Measurements from ENCODE around the gene ZNF687. TPM values are rescaled to one million over a fixed set of nuclear protein-coding genes. Genes with fewer than 3 reads are reported as not detected.
A peak's percentile ranks its signal among the peaks of the same experiment; 100 is the strongest.

Gene ZNF687
- total and polyA plus RNA-seq, 8 donors, result 15.1 to 22.8 (median 18.3) TPM

DNA sequence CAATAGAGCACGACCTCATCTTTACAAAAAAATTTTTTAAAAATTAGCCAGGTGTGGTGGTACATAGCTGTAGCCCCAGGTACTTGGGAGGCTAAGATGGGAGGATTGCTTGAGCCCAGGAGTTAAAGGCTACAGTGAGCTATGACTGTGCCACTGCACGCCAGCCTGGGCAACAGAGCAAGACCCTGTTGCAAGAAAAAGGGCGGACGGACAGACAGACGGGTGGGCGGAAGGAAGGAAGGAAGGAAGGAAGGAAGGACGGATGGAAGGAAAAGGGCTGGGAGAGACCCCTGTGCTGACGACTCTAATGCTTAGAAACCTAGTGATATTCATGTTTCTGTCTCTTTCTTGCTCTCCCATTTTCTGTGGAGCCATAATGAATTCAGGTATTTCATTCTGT, 30.7 kb downstream of the ZNF687 start:
- ATAC-seq (no peak), DNase-seq (no peak)
- peak overlapping the region; percentile 65 to 77 for H3K27ac ChIP-seq
- H3K4me1 ChIP-seq, result peaks cover 23 to 54% of the 10 kb centered on the region in 2 donors
- no peak overlapping the region for H3K4me3 ChIP-seq
- H3K36me3 ChIP-seq, result peaks cover 0 to 90% of the 10 kb centered on the region in 2 donors
- intact Hi-C loops (cut with DNase I), result no loop called here
- H3K9me3 ChIP-seq, result no peaks in the 10 kb centered on the region
- TF ChIP-seq, protein P1, sequence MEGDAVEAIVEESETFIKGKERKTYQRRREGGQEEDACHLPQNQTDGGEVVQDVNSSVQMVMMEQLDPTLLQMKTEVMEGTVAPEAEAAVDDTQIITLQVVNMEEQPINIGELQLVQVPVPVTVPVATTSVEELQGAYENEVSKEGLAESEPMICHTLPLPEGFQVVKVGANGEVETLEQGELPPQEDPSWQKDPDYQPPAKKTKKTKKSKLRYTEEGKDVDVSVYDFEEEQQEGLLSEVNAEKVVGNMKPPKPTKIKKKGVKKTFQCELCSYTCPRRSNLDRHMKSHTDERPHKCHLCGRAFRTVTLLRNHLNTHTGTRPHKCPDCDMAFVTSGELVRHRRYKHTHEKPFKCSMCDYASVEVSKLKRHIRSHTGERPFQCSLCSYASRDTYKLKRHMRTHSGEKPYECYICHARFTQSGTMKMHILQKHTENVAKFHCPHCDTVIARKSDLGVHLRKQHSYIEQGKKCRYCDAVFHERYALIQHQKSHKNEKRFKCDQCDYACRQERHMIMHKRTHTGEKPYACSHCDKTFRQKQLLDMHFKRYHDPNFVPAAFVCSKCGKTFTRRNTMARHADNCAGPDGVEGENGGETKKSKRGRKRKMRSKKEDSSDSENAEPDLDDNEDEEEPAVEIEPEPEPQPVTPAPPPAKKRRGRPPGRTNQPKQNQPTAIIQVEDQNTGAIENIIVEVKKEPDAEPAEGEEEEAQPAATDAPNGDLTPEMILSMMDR (IDR thresholded peaks at IDR 0.05), result no peak
- H3K27me3 ChIP-seq, result no peaks in the 10 kb centered on the region

DNA sequence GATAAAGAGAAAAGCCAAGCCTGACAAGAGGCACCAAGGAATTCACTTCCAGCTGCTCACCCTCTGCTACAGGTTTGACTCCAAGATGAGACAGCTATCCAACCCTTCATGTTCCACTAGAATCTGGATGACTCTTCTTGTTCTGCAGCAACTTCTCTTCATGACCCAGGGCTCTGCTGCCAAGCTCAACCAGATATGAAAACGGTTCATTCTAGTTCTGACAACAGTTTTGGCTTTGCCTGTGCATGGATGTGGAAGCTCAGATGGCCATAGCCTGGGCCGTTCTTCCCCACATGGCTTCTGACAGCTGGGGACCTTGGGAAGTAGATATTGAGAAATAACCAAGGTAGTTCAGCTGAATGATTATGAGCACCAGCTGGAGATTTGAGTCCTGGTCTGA, 31.4 kb downstream of the ZNF687 start:
- ATAC-seq (no peak), DNase-seq (no peak)
- intact Hi-C loops (cut with DNase I), result no loop called here
- TF ChIP-seq, protein P1 (IDR thresholded peaks at IDR 0.05), result no peak
- peaks cover 0 to 89% of the 10 kb centered on the region in 2 donors for H3K36me3 ChIP-seq
- no peak overlapping the region for H3K27ac ChIP-seq
- H3K4me3 ChIP-seq, result no peak overlapping the region
- H3K4me1 ChIP-seq, result peaks cover 23 to 54% of the 10 kb centered on the region in 2 donors
- H3K9me3 ChIP-seq, result no peaks in the 10 kb centered on the region
- H3K27me3 ChIP-seq, result no peaks in the 10 kb centered on the region

DNA sequence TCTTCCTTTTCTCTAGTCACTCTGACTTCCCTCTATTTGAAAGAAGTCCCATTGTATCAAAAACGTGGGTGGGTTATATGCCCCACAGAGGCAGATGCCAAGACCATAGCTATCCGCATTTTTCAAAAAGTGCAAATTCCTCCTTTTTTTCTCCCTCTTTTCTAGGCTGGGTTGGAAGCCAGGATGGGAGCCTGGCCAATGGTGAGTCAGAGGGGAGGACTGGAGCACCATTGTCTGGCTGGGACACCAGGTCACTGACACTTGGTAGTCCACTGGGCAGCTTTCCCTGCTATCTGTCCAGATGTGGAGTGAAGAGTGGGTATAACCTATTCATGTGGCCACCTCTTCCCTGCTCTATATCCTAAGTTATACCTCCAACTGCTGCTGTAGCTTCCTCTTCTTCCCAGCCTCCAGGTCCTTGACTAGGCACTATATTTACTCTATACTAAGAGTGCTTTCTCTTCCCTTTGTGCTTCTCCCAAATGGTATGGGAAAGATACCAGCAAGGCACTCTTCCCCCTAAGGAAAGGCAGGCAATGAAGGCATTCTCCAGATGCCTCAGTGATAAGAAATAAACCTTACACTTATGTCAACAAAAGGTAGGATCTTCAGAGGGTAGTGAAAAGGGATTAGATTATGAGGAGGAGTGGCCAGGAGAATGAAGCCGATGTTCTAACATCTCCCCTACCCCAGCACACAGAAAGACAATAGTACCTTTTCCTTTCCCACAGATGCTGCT, 32.2 kb downstream of the ZNF687 start:
- no peaks in the 10 kb centered on the region for H3K9me3 ChIP-seq
- intact Hi-C loops (cut with DNase I), result no loop called here
- no peak overlapping the region for H3K4me3 ChIP-seq
- peak overlapping the region in 1 of 2 donors; percentile 41 for H3K27ac ChIP-seq
- TF ChIP-seq, protein P1 (IDR thresholded peaks at IDR 0.05), result no peak
- no peaks in the 10 kb centered on the region for H3K27me3 ChIP-seq
- H3K36me3 ChIP-seq, result peaks cover 0 to 88% of the 10 kb centered on the region in 2 donors
- peak in 2 of 4 donors; percentile 25 to 67 for DNase-seq
- peaks cover 23 to 54% of the 10 kb centered on the region in 2 donors for H3K4me1 ChIP-seq
- peak; percentile 44 for ATAC-seq

DNA sequence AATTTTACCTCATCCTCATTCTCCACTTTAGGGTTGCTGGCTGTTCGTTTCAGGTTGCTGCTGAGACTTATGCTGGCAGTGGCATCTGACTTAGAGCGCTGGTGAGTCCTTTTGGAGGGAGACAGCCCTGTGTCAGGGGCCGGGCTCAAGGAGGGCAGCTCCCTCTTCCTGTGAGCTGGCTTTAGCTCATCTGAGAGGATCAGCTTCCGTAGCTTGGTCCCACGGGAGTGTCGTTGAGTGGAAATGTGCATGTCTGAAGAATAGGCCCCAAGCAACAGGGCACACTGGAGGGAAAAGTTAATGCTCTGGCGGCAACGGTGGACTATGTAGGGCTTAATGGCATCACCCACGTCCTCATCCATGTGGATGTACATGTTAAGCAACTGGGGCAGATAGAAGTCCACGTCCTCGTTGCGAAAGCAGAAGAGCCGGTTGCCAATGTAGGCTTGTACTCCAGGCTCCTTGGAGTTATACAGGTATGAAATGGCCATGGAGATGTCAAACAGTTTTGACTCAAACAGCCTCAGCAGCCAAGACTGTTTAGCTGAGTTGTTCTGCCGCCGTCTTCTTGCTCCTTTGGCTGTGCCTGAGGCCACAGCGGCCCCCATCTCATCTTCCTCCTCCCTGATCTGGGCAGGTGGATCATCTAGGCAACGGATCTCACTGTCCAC, 33.6 kb downstream of the ZNF687 start:
- TF ChIP-seq, protein P1 (IDR thresholded peaks at IDR 0.05), result no peak

DNA sequence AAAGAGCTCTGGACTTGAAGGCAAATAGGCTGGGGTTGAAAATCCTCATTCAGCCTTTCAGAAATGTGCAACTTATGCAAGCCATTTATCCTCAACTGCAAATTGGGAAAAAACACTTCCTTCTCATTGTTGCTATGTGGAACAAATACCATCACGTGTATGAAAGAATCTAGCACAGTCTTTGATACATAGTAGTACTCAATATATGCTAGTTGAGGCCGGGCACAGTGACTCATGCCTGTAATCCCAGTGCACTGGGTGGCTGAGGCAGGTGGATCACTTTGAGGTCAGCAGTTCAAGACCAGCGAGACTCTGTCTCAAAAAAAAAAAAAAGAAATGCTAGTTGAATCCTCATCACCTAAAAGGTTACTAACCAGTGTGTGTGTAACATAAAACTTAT, 36.9 kb downstream of the ZNF687 start:
- ATAC-seq (no peak), DNase-seq (no peak)
- intact Hi-C loops (cut with DNase I), result no loop called here
- Histone ChIP-seq H3K4me3 (no peak overlapping the region), H3K27ac (no peak overlapping the region), H3K4me1 (peaks cover 8 to 12% of the 10 kb centered on the region in 2 donors), H3K36me3 (peaks cover 0 to 92% of the 10 kb centered on the region in 2 donors), H3K9me3 (no peaks in the 10 kb centered on the region), H3K27me3 (no peaks in the 10 kb centered on the region)
- TF ChIP-seq, protein P1 (IDR thresholded peaks at IDR 0.05), result no peak

More for the DNA sequence above, 33.6 kb downstream of the ZNF687 start:
- Histone ChIP-seq H3K4me3 (no peak overlapping the region), H3K4me1 (peaks cover 23 to 40% of the 10 kb centered on the region in 2 donors), H3K27me3 (no peaks in the 10 kb centered on the region), H3K9me3 (no peaks in the 10 kb centered on the region), H3K27ac (no peak overlapping the region), H3K36me3 (peaks cover 0 to 87% of the 10 kb centered on the region in 2 donors)
- ATAC-seq (no peak), DNase-seq (no peak)
- intact Hi-C loops (cut with DNase I), result no loop called here

Data from left lung (tissue), 10 donors.